K562 (cell line): ENCODE results near the gene PTPMT1. TPM values are rescaled to one million over a fixed set of nuclear protein-coding genes. Genes with fewer than 3 reads are reported as not detected.

Experiments used
- ATAC-seq: fragments of 200-7000 bp; cut with Tn5 transposase; 3 replicates; pipeline ENCODE4 v1.9.1; 2020; ENCODE audit warnings: moderate library complexity
- BruUV-seq: library from RNA; stranded (reverse); fragments of 400-500 nt; replicated peaks from 2 replicates; lab custom pipeline; 2021; lab: Mats Ljungman, UMichigan
- CTCF ChIA-PET: fragments of 300-600 bp; formaldehyde crosslinking; extraction: SDS; loops from one replicate; lab custom pipeline; 2021; ENCODE audit warnings: low intra/inter-chr PET ratio; lab: Yijun Ruan, JAX
- POLR2A ChIA-PET: fragments of 300-600, 350-650 bp; sonication (Branson Sonifier 250); formaldehyde crosslinking; extraction: SDS; loops from one replicate; lab custom pipeline; 2021; ENCODE audit warnings: antibody characterized with exemption, inconsistent platforms; lab: Yijun Ruan, JAX
- DNase-seq, 4 experiments: peaks; one replicate each; pipeline versions ENCODE4 v3.0.0 to v3.0.0-alpha.2; 2011 to 2018; ENCODE audit warnings: low spot score in 3 of 4, mixed read lengths in 3 of 4; ENCODE audit errors: extremely low read depth in 1 of 4
- FAIRE-seq: peaks from 2 replicates; lab custom pipeline; 2011; peaks lifted over from hg19 to GRCh38; lab: Jason Lieb, UNC
- H2AFZ ChIP-seq: 2 replicates; pipeline ENCODE4 v1.6.0; 2011; ENCODE audit warnings: low read depth, low read length, control low read depth, inconsistent platforms
- H3K27ac ChIP-seq: fragments of 200-600 bp; 3 replicates; pipeline ENCODE4 v1.8.0; 2011; ENCODE audit warnings: low read depth, mild to moderate bottlenecking, control low read depth, inconsistent platforms, low read length, moderate library complexity, mixed read lengths; ENCODE audit errors: extremely low read depth
- H3K27me3 ChIP-seq, 2 experiments: fragments of 300-600 bp in 1 of 2; 2 replicates in 1 of 2; 3 replicates in 1 of 2; pipeline versions ENCODE4 v1.6.0 to v1.8.0; 2011; ENCODE audit warnings: inconsistent platforms in 2 of 2, low read length in 2 of 2, mild to moderate bottlenecking in 1 of 2, mixed read lengths in 1 of 2, moderate library complexity in 1 of 2; ENCODE audit not compliant: control insufficient read depth in 2 of 2, insufficient read depth in 2 of 2
- H3K36me3 ChIP-seq: fragments of 300-600 bp; 3 replicates; pipeline ENCODE4 v1.8.0; 2011; ENCODE audit warnings: mild to moderate bottlenecking, low read length, inconsistent platforms; ENCODE audit not compliant: control insufficient read depth, insufficient read depth
- H3K4me1 ChIP-seq, 2 experiments: fragments of 200-600 bp in 1 of 2; replicated peaks in 1 of 2; 2 replicates in 1 of 2; 3 replicates in 1 of 2; pipeline versions ENCODE4 v1.5.1 to v1.8.0; 2011; ENCODE audit warnings: inconsistent platforms in 2 of 2, low read length in 2 of 2, mild to moderate bottlenecking in 1 of 2, mixed read lengths in 1 of 2, moderate library complexity in 1 of 2; ENCODE audit not compliant: control insufficient read depth in 2 of 2, insufficient read depth in 2 of 2
- H3K4me2 ChIP-seq: 2 replicates; pipeline ENCODE4 v1.6.1; 2011; ENCODE audit warnings: low read length, control low read depth, inconsistent platforms, mixed read lengths; ENCODE audit not compliant: insufficient read depth
- H3K4me3 ChIP-seq: fragments of 200-600 bp; sonication (generic), shearing (Covaris generic); 2 replicates; pipeline ENCODE4 v1.5.1; 2016; ENCODE audit warnings: control low read depth, inconsistent platforms
- H3K79me2 ChIP-seq: fragments of 200-600 bp; 3 replicates; pipeline ENCODE4 v1.8.0; 2011; ENCODE audit warnings: low read length, inconsistent platforms; ENCODE audit not compliant: control insufficient read depth, insufficient read depth
- H3K9ac ChIP-seq, 2 experiments: 2 replicates each; pipeline versions ENCODE4 v1.6.0 to v1.6.1; 2011; ENCODE audit warnings: low read depth in 2 of 2, low read length in 2 of 2, control low read depth in 1 of 2, inconsistent platforms in 1 of 2, mild to moderate bottlenecking in 1 of 2, mixed read lengths in 1 of 2; ENCODE audit not compliant: insufficient read depth in 1 of 2
- H3K9me1 ChIP-seq: one replicate; pipeline ENCODE4 v1.6.0; 2011; ENCODE audit warnings: inconsistent platforms, mild to moderate bottlenecking, low read length, moderate library complexity; ENCODE audit not compliant: control insufficient read depth, insufficient read depth
- H3K9me3 ChIP-seq: replicated peaks from 2 replicates; pipeline ENCODE4 v1.5.1; 2011; ENCODE audit warnings: low read depth, low read length, inconsistent platforms; ENCODE audit not compliant: control insufficient read depth, insufficient read depth
- H4K20me1 ChIP-seq: replicated peaks from 2 replicates; pipeline ENCODE4 v1.6.1; 2011; ENCODE audit warnings: low read length, inconsistent platforms, mixed read lengths; ENCODE audit not compliant: control insufficient read depth, insufficient read depth
- GTF2F1 ChIP-seq: IDR thresholded peaks from 2 replicates; pipeline ENCODE4 v1.6.1; 2011; ENCODE audit warnings: low read depth, low read length, improper control_type of control experiment
- POLR2A ChIP-seq: fragments of 450-650 bp; conservative IDR thresholded peaks from 2 replicates; pipeline ENCODE4 v1.6.1; 2016
- POLR2G ChIP-seq: fragments of 200-400 bp; formaldehyde crosslinking; IDR thresholded peaks from 2 replicates; pipeline ENCODE4 v1.6.1; 2017; ENCODE audit warnings: low read depth, mild to moderate bottlenecking, antibody characterized with exemption, low read length, moderate library complexity
- ZNF174 ChIP-seq: fragments of 250-450 bp; sonication (Bioruptor Pico); IDR thresholded peaks from 2 replicates; pipeline ENCODE4 v1.4.0; 2020; ENCODE audit warnings: mild to moderate bottlenecking
- in situ Hi-C: fragments of 300-500 bp; cut with MboI; formaldehyde crosslinking; loops from 4 replicates; pipeline ENCODE4 v1.15.0; 2018; ENCODE audit warnings: inconsistent platforms, mixed read lengths
- intact Hi-C: fragments of 100-400 bp; cut with micrococcal nuclease; formaldehyde crosslinking; loops from 2 replicates; pipeline ENCODE4 v1.14.2; 2022
- polyA plus RNA-seq, 8 experiments: library from polyadenylated mRNA; depleted of rRNA in 4 of 8; stranded (reverse) in 5 of 8; unstranded in 3 of 8; fragments of >200 nt; fragmentation: Nextera tagmentation in 2 of 8; fragmentation: Illumina TruSeq in 1 of 8; extraction: Ambion mirVana in 2 of 8; extraction: Trizol in 1 of 8; gene quantifications; 2 replicates each; pipeline versions ENCODE4 v1.2.1 to v1.2.3, GENCODE V29; 2011 to 2014; ENCODE audit warnings: inconsistent platforms in 1 of 8, missing spikeins in 1 of 8
- total RNA-seq, 7 experiments: library from RNA; depleted of rRNA in 6 of 7; stranded (reverse); fragments of >200 nt in 6 of 7; fragmentation: Illumina TruSeq in 2 of 7; extraction: Trizol in 2 of 7; gene quantifications; 2 replicates each; pipeline versions ENCODE4 v1.2.1 to v1.2.3, GENCODE V29; 2011 to 2021; ENCODE audit warnings: low replicate concordance in 1 of 7

Gene PTPMT1
- total and polyA plus RNA-seq, 9 of the 15 experiments (the other 6 are each of a cell fraction or from before 2014, with no cell fraction given): 10.4 to 140 (median 67.2) TPM

- no peak for TF ChIP-seq ZNF174 (CRISPR knock-in tag)
- TF ChIP-seq, all 486 proteins: peak for 0
These were observed 46.0 kb downstream of the PTPMT1 start (continued) for GRCh38 chr11:47611348-47611794.

GRCh38 chr11:47615249-47615648 lies 49.9 kb downstream of the PTPMT1 start:
- no TSS peak for BruUV-seq
- intact Hi-C loops: loop anchor here (10.0 kb wide), 2 partner anchors 130 to 240 kb away; partner anchors contain the start of gene SPI1
- ATAC-seq (peak; percentile 8; the same call in 1 of the 3 replicates), FAIRE-seq (no peak), DNase-seq (no peak)
- no peak overlapping the region for H3K4me3 ChIP-seq
- no peaks in the 10 kb centered on the region for H3K27me3 ChIP-seq
- in situ Hi-C loops: no loop called here
- no peaks in the 10 kb centered on the region for H3K9me1 ChIP-seq
- H3K4me1 ChIP-seq: no peaks in the 10 kb centered on the region
- H3K9me3 ChIP-seq: no peaks in the 10 kb centered on the region
- TF ChIP-seq GTF2F1: no peak
- TF ChIP-seq POLR2G: 0 out of 2 replicates have a peak, but pooled peaks have one; percentile 11
- 0 out of 2 replicates have a peak, but pooled peaks have one; percentile 11 for TF ChIP-seq POLR2A
- TF ChIP-seq, all 486 proteins: peak for 2
- Histone ChIP-seq H3K9ac (no peak overlapping the region), H3K79me2 (no peaks in the 10 kb centered on the region), H3K27ac (no peak overlapping the region), H2AFZ (no peak overlapping the region), H3K4me2 (no peak overlapping the region), H3K36me3 (peaks cover 32% of the 10 kb centered on the region; the same call in 2 of the 3 replicates), H4K20me1 (no peaks in the 10 kb centered on the region)
- ChIA-PET POLR2A (interaction anchor here (0.6 to 0.9 kb wide), 2 partner anchors 9 to 941 kb away, joined by 3 read pairs; no protein-coding TSS in a partner anchor), CTCF (no interaction called here)
